Activated CD8-positive, alpha-beta memory T cell treated with anti-CD3 and anti-CD28 coated beads for 36 hours (primary cell): Measurements from ENCODE around the gene CCDC152. TPM values are rescaled to one million over a fixed set of nuclear protein-coding genes. Genes with fewer than 3 reads are reported as not detected.
"Not testable (repeated sequence)": the region's sequence is repeated elsewhere in the genome, so short reads cannot be mapped to it uniquely, and the experiment has no call there.

ENCODE experiments used
- CTCF ChIA-PET: fragments of 350-600 bp; sonication (Branson Sonifier 250); formaldehyde crosslinking; loops from one replicate; lab custom pipeline; 2021; ENCODE audit warnings: antibody characterized with exemption; lab: Charles Lee
- POLR2A ChIA-PET: fragments of 350-600 bp; sonication (Branson Sonifier 250); formaldehyde crosslinking; loops from one replicate; lab custom pipeline; 2021; ENCODE audit warnings: antibody characterized with exemption; lab: Charles Lee
- total RNA-seq, 2 experiments: library from RNA; stranded (reverse); gene quantifications; one replicate each; pipeline ENCODE4 v1.2.3, GENCODE V29; 2021

CCDC152 gene, protein sequence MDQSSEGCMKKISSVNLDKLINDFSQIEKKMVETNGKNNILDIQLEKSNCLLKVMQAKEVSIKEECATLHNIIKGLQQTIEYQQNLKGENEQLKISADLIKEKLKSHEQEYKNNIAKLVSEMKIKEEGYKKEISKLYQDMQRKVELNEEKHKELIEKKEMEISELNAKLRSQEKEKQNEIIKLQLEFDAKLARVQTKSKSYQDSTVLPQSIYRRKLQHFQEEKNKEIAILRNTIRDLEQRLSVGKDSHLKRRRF
- 10 to 100 TPM; 13.4 to 13.9 TPM for total RNA-seq

DNA sequence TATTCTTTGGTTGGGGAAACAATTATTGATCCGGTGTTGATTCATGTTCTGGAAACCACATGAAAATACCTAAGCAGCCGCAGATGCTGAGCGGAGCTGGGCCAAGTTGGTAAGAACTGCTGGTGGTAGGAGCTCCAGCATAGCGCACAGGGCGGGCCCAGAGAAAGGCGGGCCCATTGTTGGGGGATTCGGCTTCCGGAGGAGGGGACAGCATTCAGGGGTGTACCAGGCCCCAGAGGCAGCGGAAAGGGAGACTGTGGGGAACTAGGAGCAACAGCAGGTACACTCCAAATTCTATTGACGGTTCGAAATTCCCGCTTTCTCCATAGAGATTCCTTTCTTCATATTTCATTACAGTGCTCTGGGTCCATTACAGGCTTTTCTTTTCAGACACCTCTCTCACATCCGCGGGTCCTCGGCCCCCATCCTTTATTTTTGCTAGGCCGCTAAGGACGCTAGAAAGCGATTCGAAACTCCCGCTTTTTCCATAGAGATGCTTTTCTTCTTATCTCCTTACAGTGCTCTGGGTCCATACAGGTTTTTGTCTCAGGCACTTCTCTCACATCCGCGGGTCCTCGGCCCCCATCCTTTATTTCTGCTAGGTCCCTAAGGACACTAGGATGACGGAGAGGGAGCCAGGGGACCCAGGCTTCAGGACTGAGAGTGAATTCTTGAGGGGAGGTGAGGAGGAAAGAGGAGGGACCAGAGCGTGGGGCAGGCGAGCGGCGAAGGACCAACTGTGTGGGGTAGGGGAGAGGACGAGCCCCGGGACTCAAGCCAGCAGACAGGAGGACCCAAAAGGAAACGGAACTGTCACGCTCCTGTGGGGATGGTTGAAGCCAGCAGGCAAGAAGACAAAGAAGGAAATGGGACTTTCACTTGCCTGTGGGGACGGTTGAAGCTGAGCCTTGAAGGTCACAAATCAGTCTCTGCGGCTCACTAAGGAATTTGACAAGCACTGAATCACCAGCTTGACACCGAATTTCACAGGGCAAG, at the start of gene CCDC152:
TSS of gene CCDC152 (plus strand) at position 213 of the 996 bp plus-strand sequence. CDS start 2,304 bp downstream, outside the sequence.
- CTCF ChIA-PET: no interaction called here
- POLR2A ChIA-PET: no interaction called here

DNA sequence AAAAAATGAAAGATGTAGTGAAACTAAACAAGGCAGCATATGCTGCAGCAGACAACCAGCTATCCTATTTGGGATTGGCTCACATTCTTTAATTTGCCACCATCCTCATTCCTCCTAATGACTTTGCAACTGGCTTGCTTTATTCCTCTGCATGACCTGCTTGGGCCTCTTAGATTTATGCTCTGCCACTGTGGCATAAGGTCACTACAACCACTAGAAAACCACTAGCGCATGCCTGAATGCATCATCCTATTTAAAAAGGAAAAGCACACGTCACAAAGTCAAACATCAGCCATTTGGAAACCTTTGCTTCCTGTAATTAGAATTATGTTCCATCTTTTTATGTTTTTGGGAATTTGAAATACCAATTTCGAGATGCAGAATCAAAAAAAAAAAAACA, 40.8 kb upstream of the CCDC152 start:
- ChIA-PET CTCF (no interaction called here), POLR2A (no interaction called here)

DNA sequence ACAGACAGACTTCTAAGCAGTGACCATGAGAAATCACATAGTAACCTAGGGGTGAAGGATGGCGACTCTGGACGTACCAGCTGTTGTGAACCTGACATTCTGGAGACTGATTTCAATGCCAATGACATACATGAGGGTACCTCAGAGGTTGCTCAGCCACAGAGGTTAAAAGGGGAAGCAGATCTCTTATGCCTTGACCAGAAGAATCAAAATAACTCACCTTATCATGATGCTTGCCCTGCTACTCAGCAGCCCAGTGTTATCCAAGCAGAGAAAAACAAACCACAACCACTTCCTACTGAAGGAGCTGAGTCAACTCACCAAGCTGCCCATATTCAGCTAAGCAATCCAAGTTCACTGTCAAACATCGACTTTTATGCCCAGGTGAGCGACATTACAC, 38.0 kb upstream of the CCDC152 start:
- POLR2A ChIA-PET: no interaction called here
- CTCF ChIA-PET: interaction anchor here (1.4 kb wide), 1 partner anchor 15 kb away, joined by 3 read pairs; no protein-coding TSS in a partner anchor

DNA sequence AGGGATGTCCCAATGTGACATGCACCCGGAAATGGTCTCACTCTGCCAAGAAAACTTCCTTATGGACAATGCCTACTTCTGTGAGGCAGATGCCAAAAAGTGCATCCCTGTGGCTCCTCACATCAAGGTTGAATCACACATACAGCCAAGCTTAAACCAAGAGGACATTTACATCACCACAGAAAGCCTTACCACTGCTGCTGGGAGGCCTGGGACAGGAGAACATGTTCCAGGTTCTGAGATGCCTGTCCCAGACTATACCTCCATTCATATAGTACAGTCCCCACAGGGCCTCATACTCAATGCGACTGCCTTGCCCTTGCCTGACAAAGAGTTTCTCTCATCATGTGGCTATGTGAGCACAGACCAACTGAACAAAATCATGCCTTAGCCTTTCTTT, 37.6 kb upstream of the CCDC152 start:
- ChIA-PET POLR2A (no interaction called here), CTCF (interaction anchor here (1.4 kb wide), 1 partner anchor 15 kb away, joined by 3 read pairs; no protein-coding TSS in a partner anchor)

DNA sequence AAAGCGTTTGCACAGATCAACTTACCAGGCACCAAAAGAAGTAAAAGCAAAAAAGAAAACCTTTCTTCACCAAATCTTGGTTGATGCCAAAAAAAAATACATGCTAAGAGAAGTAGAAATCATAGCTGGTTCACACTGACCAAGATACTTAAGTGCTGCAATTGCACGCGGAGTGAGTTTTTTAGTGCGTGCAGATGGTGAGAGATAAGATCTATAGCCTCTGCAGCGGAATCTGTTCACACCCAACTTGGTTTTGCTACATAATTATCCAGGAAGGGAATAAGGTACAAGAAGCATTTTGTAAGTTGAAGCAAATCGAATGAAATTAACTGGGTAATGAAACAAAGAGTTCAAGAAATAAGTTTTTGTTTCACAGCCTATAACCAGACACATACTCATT, 36.4 kb upstream of the CCDC152 start:
- ChIA-PET POLR2A (no interaction called here), CTCF (no interaction called here)

DNA sequence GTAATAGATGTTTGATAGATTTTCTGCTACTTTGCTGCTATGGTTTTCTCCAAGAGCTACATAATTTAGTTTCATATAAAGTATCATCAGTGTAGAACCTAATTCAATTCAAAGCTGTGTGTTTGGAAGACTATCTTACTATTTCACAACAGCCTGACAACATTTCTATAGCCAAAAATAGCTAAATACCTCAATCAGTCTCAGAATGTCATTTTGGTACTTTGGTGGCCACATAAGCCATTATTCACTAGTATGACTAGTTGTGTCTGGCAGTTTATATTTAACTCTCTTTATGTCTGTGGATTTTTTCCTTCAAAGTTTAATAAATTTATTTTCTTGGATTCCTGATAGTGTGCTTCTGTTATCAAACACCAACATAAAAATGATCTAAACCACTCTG, 35.1 kb upstream of the CCDC152 start:
- ChIA-PET CTCF (no interaction called here), POLR2A (no interaction called here)

DNA sequence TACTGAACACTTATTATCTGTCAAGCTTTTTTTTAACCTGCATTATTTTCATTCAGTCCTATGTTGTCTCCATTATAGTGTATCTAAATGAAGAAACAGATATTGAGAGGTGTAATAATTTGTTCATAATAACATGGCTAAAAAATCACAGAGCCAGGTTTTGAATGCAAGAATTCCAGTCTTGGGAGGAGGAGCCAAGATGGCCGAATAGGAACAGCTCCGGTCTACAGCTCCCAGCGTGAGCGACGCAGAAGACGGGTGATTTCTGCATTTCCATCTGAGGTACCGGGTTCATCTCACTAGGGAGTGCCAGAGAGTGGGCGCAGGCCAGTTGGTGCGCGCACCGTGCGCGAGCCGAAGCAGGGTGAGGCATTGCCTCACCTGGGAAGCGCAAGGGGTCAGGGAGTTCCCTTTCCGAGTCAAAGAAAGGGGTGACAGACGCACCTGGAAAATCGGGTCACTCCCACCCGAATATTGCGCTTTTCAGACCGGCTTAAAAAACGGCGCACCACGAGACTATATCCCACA, 22.0 kb upstream of the CCDC152 start:
- POLR2A ChIA-PET: not testable (repeated sequence)
- CTCF ChIA-PET: interaction anchor here (1.0 to 1.8 kb wide), 2 partner anchors 10 to 16 kb away, joined by 3 to 4 read pairs; no protein-coding TSS in a partner anchor

DNA sequence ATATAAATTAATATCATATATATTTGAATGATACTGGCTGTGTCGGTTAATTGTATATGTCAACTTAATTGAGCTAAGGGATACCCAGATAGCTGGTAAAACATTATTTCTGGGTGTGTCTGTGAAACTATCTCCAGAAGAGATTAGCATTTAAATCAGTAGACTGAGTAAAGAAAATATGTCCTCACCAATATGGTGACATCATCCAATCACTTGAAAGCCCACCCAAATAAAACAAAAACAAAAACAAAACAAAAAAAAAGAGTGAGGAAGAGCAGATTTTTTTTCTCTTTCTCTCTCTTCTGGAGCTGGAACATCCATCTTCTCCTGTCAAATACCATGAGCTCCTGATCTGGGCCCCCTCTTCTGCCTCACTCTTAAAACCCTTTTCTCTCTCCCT, 15.7 kb upstream of the CCDC152 start:
- ChIA-PET CTCF (no interaction called here), POLR2A (no interaction called here)

DNA sequence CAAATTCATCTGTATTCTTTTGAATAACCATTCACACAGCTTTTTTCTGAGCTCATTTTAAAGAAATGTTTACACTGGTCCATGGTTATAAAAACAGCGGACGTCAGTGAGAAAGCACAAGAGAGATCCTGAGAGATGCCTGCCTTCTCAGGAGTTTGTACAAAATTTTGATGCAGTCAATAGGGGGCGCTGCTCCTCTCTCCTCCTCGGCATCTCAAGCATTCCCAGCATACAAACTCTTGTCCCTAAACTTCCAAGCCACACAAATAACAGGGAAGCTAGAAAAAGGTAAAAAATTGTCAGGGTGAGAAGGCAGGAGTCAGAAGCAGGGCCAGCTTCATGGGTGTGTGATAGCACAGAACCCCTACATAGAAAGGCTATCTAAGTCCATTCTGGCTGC, 11.2 kb upstream of the CCDC152 start:
- POLR2A ChIA-PET: no interaction called here
- CTCF ChIA-PET: no interaction called here

DNA sequence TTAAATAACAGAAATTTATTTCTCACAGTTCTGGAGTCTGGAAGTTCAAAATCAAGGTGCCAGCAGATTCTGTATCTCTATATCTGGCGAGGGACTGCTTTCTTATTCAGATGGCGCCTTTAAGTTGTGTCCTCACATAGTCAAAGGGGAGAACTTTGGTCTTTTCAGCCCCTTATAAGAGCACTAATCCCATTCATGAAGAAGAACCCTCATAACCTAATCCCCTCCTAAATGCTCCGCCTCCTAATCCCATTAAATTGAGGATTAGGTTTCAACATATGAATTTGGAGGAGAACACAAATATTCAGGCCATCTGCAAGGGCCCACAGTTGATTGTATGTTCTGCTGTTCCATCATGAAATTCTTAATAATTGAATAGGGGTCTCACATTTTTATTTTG, 10.8 kb upstream of the CCDC152 start:
- POLR2A ChIA-PET: no interaction called here
- CTCF ChIA-PET: no interaction called here

DNA sequence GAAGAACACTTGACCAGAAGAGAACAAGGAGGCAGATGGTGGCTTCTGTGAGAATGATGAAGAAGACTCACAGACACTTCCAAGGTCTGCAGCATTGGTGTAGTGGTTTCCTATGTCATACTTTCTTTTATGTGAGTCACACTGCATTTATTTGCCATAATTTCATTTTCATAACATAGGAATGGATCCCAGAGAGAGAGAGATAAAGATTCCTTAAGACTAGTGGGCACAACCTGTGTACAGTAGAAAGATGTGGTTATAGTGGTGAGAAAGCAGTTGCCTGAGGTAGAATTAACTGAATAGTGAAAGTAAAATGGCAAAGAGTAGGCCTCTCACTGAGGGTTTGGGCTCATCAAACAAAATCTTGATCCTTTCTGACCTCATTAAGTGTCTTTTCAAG, 7.6 kb upstream of the CCDC152 start:
- POLR2A ChIA-PET: no interaction called here
- CTCF ChIA-PET: no interaction called here

DNA sequence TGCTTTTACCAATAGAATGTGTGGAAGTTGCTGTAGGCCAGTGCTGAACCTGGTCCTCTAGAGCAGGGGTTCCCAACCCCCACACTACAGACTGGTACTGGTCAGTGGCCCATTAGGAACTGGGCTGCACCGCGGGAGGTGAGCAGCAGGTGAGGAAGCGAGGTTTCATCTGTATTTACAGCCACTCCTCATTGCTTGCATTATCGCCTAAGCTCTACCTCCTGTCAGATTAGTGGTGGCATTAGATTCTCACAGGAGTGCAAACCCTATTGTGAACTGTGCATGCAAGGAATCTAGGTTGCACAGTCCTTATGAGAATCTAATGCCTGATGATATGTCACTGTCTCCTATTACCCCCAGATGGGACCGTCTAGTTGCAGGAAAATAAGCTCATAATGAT, 6.1 kb upstream of the CCDC152 start:
- POLR2A ChIA-PET: no interaction called here
- CTCF ChIA-PET: no interaction called here

DNA sequence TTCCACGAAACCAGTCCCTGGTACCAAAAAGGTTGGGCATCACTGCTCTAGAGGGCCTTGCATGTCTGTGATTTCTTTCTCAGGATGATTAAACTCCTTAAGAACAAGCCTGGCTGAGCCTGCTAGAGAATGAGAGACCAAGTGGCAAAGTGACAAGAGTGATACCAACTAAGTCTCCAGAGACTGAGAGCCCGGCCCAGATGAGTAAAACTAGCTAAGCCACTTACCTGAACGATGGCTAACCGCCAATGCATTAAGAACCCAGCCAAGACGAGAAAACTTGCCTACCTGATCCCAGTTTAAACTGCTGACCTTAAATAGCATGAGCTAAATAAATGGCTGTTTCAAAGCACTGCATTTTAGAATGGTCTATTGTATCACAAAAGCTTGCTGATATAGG, 5.6 kb upstream of the CCDC152 start:
- CTCF ChIA-PET: no interaction called here
- POLR2A ChIA-PET: no interaction called here

DNA sequence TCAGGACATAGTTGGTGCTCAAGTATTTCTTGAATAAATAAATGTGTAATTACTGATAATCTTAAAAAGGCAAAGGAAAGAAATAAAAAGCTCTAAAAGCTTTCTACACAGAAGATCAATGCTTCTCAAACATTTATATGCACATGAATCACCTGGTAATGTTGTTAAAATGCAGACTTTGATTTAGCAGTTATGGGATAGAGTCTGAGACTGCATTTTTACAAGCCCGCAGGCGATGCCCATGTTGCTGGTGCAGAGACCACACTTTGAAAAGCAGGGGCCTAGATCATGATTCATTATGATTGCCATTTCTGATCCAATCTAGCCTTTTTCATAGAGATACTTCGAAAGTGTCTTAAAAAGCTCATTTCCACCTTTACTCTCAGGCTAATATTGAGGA, 3.5 kb upstream of the CCDC152 start:
- ChIA-PET CTCF (interaction anchor here (0.6 kb wide), 1 partner anchor 1505 kb away, joined by 3 read pairs; no protein-coding TSS in a partner anchor), POLR2A (no interaction called here)

DNA sequence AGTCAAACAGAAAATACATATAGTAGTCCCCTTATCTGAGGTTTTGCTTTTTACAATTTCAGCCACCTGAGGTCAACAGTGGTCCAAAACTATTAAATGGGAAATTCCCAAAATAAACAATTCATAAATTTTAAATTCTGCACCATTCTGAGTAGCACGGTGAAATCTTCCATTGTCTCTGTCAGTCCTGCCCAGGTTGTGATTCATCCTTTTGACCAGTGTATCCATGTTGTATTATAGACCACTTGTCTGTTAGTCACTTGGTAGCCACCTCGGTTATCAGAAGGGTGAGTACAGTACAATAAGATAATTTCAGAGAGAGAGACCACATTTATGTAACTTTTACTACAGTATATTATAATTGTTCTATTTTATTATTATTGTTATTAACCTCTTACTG, 2.8 kb downstream of the CCDC152 start:
- ChIA-PET CTCF (no interaction called here), POLR2A (no interaction called here)

DNA sequence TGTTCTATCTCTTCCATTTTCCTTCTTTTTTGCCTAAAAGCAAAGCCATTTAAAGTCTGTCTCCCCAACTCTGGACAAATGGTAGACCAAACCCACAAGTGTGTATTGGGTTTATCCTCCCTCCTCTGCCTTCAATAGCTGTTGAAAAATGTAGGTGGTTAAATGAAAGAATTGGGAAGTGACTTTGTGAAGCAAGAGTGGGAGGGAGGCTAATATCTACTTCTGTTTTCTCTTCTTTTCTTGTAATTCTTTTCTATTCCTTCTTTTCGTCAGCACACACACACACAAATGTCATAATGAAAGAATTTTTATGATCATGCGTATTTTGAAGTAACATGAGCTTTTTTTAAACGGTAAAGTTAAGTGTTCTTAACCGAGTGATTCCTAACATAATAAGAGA, 3.8 kb downstream of the CCDC152 start:
- ChIA-PET CTCF (no interaction called here), POLR2A (no interaction called here)

DNA sequence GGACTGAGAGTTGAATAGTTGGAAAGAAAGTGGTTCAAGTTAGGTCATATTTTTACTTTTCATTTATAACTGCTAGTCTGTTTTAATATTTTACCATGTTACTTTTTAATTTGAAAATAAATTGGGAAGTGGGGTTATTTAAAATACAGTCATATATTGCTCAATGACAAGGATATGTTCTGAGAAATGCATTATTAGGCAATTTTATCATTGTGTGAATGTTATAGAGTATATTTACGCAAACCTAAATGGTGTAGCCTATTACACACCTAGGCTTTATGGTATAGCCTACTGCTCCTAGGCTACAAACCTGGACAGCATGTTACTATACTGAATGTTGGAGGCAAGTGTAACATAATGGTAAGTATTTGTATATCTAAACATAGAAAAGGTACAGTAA, 5.2 kb downstream of the CCDC152 start:
- CTCF ChIA-PET: no interaction called here
- POLR2A ChIA-PET: interaction anchor here (0.6 kb wide), 1 partner anchor 1176 kb away, joined by 4 read pairs; no protein-coding TSS in a partner anchor

DNA sequence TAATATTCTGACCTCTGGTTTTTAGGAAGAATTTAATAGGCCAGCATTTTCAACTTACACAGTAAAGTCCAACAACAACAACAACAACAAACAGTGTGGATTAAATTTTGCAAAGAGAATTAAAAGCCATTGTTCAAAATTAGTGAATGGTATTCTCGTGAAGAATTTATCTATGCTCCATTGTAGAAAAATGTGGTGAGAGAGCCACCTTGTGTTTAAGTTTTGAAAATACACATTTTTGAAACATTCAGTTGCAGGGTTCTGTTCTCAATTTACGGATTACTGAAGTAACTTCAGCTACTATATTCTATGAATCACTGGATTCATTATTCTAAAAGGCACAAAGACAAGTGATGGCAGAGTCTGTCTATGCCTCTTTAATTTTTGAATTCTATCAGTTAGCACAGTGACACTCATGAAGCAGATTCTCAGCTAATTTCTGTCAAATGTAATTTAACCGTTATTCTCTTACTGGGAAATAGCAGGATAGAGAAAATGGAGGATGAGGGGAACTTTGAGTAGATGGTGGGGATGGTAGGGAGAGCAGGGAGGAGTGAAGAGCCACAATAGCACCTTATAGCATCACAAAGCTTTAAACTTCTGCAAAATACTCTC, 11.0 kb downstream of the CCDC152 start:
- POLR2A ChIA-PET: no interaction called here
- CTCF ChIA-PET: interaction anchor here (1.2 kb wide), 1 partner anchor 16 kb away, joined by 3 read pairs; no protein-coding TSS in a partner anchor

DNA sequence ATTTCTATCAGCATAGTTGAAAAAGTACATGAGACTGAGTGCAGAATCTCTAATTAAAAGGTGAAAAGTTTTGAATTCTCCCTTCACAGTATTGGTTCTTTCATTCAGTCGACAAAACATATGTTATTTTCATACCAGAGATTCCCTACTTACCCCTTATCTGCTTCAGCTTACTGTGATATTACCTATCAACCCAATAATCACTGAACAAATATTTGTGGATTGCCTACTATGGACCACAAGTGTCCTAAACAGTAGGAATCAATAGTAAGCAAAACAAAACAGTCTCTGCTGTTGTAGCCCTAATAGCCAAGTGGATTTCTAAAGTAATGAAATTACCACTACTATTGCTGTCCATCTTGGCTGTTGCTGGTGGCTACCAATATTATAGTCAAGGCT, 11.5 kb downstream of the CCDC152 start:
- CTCF ChIA-PET: interaction anchor here (1.2 kb wide), 1 partner anchor 16 kb away, joined by 3 read pairs; no protein-coding TSS in a partner anchor
- POLR2A ChIA-PET: no interaction called here

DNA sequence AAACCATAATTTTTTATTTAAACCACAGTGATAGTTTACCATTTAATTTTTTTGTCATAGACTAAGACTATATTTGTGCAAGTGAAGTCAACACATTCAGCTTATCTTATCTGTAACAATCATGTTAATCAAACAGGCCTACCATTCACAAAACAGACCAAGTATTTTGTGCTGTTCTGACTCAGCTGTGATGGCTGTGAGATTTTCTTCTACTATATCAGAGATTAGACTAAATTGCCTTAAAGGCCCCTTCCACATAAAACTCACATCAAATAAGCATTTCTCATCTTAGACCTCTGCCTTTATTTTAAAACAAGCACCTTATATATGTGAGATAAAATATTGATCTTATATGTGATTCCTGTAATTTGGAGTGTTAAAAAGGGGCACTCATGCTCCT, 13.4 kb downstream of the CCDC152 start:
- ChIA-PET POLR2A (no interaction called here), CTCF (no interaction called here)
